Endodermal cell (in vitro differentiated cells): Measurements from ENCODE around the gene MRPL24. TPM values are rescaled to one million over a fixed set of nuclear protein-coding genes. Genes with fewer than 3 reads are reported as not detected.
A peak's percentile ranks its signal among the peaks of the same experiment; 100 is the strongest.

Source experiments
- DNase-seq: peaks from one replicate; pipeline ENCODE4 v3.0.0-alpha.2; 2017
- H3K27ac ChIP-seq: 2 replicates; pipeline ENCODE4 v1.5.1; 2013; ENCODE audit warnings: mild to moderate bottlenecking, low read depth, low read length, moderate library complexity
- H3K27me3 ChIP-seq: 2 replicates; pipeline ENCODE4 v1.6.1; 2013; ENCODE audit warnings: mild to moderate bottlenecking, low read length, moderate library complexity; ENCODE audit not compliant: insufficient read depth, control insufficient read depth, poor library complexity, severe bottlenecking
- H3K36me3 ChIP-seq: 2 replicates; pipeline ENCODE4 v1.7.0; 2013; ENCODE audit warnings: mild to moderate bottlenecking, low read length, moderate library complexity; ENCODE audit not compliant: control insufficient read depth, insufficient read depth
- H3K4me1 ChIP-seq: one replicate; pipeline ENCODE4 v1.7.0; 2013; ENCODE audit warnings: low read length; ENCODE audit not compliant: control insufficient read depth, insufficient read depth
- H3K4me3 ChIP-seq: 2 replicates; pipeline ENCODE4 v1.5.1; 2013; ENCODE audit warnings: mild to moderate bottlenecking, low read length, moderate library complexity
- H3K9ac ChIP-seq: 2 replicates; pipeline ENCODE4 v1.6.1; 2013; ENCODE audit warnings: mild to moderate bottlenecking, low read length, moderate library complexity; ENCODE audit not compliant: poor library complexity, severe bottlenecking; ENCODE audit errors: extremely low read depth
- H3K9me3 ChIP-seq: 2 replicates; pipeline ENCODE4 v1.6.1; 2013; ENCODE audit warnings: mild to moderate bottlenecking, low read length, moderate library complexity; ENCODE audit not compliant: control insufficient read depth
- H3K27ac Mint-ChIP-seq: 2 replicates; pipeline ENCODE4 v1.8.0; 2020; ENCODE audit warnings: mixed read lengths
- H3K27me3 Mint-ChIP-seq: 2 replicates; pipeline ENCODE4 v1.8.0; 2021; ENCODE audit warnings: mild to moderate bottlenecking, mixed read lengths; ENCODE audit not compliant: insufficient read depth
- H3K36me3 Mint-ChIP-seq: 2 replicates; pipeline ENCODE4 v1.8.0; 2020; ENCODE audit warnings: low read depth, mixed read lengths
- H3K4me1 Mint-ChIP-seq: 2 replicates; pipeline ENCODE4 v1.8.0; 2020; ENCODE audit warnings: mixed read lengths
- H3K4me3 Mint-ChIP-seq: 2 replicates; pipeline ENCODE4 v1.8.0; 2020; ENCODE audit warnings: mild to moderate bottlenecking, moderate library complexity, mixed read lengths
- H3K9me3 Mint-ChIP-seq: 2 replicates; pipeline ENCODE4 v1.8.0; 2020; ENCODE audit warnings: mild to moderate bottlenecking, mixed read lengths
- CTCF ChIP-seq: fragments of 200-600 bp; sonication (generic); conservative IDR thresholded peaks from 2 replicates; pipeline ENCODE4 v1.5.0; 2021; ENCODE audit warnings: antibody characterized with exemption, mild to moderate bottlenecking
- WGBS, 2 experiments: methylation state at CpG; one replicate each; pipeline versions ENCODE4 v1.1.5 to v1.1.7; 2013; ENCODE audit warnings: missing lambda C conversion rate in 2 of 2, mixed read lengths in 1 of 2; ENCODE audit not compliant: insufficient coverage in 1 of 2, insufficient read length in 1 of 2; 5-methylcytosine and 5-hydroxymethylcytosine counted together
- total RNA-seq, 2 donors: library from RNA; stranded (reverse); fragmentation: NEBNext Ultra II Directional in 1 of 2; extraction: Animal tissue kit (Norgen Biotek cat#: 25700) in 1 of 2; gene quantifications; 2 replicates in 1 of 2; 3 replicates in 1 of 2; pipeline ENCODE4 v1.2.1, GENCODE V29; 2021

The MRPL24 gene
- total RNA-seq, 2 donors from 2014 or later, result 32.2 to 35.5 TPM

- Histone ChIP-seq H3K4me3 (no peak overlapping the region), H3K36me3 (peaks cover 61% of the 10 kb centered on the region), H3K27me3 (no peaks in the 10 kb centered on the region), H3K4me1 (peaks cover 20% of the 10 kb centered on the region), H3K27ac (no peak overlapping the region), H3K9ac (no peak overlapping the region), H3K9me3 (no peaks in the 10 kb centered on the region)
- whole genome bisulfite sequencing, 2 experiments, result 90 to 100% methylated on average over 1 to 4 of the region's 4 CpGs
- Mint-ChIP-seq H3K27me3 (no peaks in the 10 kb centered on the region), H3K4me1 (peaks cover 46% of the 10 kb centered on the region), H3K9me3 (no peaks in the 10 kb centered on the region), H3K36me3 (peaks cover 43% of the 10 kb centered on the region), H3K27ac (peak overlapping the region; percentile 94), H3K4me3 (no peak overlapping the region)
- DNase-seq, result no peak
- no peak for TF ChIP-seq CTCF
These were observed 1.9 kb upstream of the MRPL24 start for GRCh38 chr1:156742801-156743200.

GRCh38 chr1:156742017-156742416 is 1.1 kb upstream of the MRPL24 start:
- no peaks in the 10 kb centered on the region for H3K27me3 ChIP-seq
- Mint-ChIP-seq H3K4me3 (peak overlapping the region; percentile 96), H3K27ac (peak overlapping the region; percentile 94), H3K27me3 (no peaks in the 10 kb centered on the region), H3K9me3 (no peaks in the 10 kb centered on the region), H3K36me3 (peaks cover 49% of the 10 kb centered on the region), H3K4me1 (peaks cover 40% of the 10 kb centered on the region)
- peak overlapping the region; percentile 57 for H3K4me3 ChIP-seq
- no peak for TF ChIP-seq CTCF
- H3K27ac ChIP-seq, result peak overlapping the region; percentile 21
- 93 to 100% methylated on average over 1 to 3 of the region's 3 CpGs for WGBS, 2 experiments
- DNase-seq, result no peak
- H3K36me3 ChIP-seq, result peaks cover 69% of the 10 kb centered on the region
- H3K4me1 ChIP-seq, result peaks cover 14% of the 10 kb centered on the region
- H3K9ac ChIP-seq, result peak overlapping the region; percentile 17
- H3K9me3 ChIP-seq, result no peaks in the 10 kb centered on the region

- Histone ChIP-seq H3K4me1 (peaks cover 14% of the 10 kb centered on the region), H3K9ac (peak overlapping the region; percentile 17), H3K27ac (peak overlapping the region; percentile 21), H3K27me3 (no peaks in the 10 kb centered on the region), H3K9me3 (no peaks in the 10 kb centered on the region), H3K36me3 (peaks cover 73% of the 10 kb centered on the region), H3K4me3 (peak overlapping the region; percentile 57)
- WGBS, 2 experiments, result 50 to 53% methylated on average over 6 to 8 of the region's 8 CpGs
- Mint-ChIP-seq H3K9me3 (no peaks in the 10 kb centered on the region), H3K4me1 (peaks cover 38% of the 10 kb centered on the region), H3K4me3 (peak overlapping the region; percentile 96), H3K27me3 (no peaks in the 10 kb centered on the region), H3K27ac (peak overlapping the region; percentile 94), H3K36me3 (peaks cover 50% of the 10 kb centered on the region)
- no peak for TF ChIP-seq CTCF
- DNase-seq, result no peak
These were observed 644 bp upstream of the MRPL24 start for GRCh38 chr1:156741481-156741983.
